HG02571 (cell line): ENCODE results near the gene TFF2.

Experiments used
- ATAC-seq: cut with Tn5 transposase; IDR thresholded peaks from one replicate; pipeline ENCODE4 v1.9.1; 2021; ENCODE audit warnings: mild to moderate bottlenecking, moderate library complexity; ENCODE audit not compliant: unreplicated experiment

TFF2 gene

DNA sequence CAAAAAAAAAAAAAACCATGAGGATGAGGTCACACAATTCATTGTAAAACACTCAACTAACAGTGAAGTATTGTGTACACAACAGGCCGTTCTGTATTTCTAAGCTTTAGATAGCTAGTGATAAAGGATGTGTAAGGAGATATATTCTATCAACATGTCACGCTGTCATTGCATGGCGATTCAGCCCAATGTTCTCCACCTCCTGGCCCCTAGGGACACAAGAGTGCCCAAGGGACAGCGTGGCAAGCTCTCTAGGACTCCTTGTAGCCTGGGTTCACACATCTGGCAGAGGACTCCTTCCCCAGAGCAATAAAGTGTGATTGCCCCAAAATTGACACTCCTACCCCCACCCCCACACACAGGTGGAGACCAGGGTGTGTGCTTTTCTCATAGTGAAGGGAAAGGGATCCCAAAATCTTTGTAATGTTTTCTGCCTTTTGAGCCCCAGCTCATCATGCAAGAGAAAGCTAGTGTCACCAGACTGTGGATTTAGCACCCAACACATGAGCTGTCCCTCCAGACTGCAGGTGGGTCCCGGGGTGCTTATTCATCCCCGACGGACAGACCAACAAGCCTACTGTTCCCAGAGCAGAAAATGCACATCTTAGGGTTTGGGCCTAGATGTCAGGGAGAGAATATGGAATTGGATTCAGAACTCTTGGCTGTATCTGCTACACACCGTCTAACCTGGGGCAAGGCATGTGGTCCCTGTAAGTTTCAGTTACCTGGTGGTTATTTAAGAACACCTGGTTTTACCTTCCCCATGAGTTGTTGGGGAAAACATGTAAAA, 33.6 kb upstream of the TFF2 start:
- no peak for ATAC-seq

DNA sequence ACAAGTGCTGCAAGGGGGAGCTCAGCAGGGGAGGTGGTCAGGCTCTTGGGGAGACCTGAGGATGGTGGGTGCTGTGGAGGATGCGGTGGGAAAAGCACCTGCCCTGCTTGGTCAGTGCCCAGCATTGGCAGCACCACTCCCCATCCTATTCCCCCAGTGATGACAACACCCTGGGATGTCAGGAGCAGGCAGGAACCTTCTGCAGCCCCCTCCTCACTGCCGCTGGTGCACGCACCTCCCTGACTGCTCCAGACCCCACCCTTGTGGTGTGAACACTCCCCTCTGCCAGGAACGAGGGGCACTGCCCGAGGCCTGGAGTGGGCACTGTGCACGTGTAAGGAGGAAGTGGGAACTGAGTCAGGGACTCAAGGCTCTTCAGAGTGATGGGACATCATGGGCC, 32.5 kb upstream of the TFF2 start:
- no peak for ATAC-seq

GRCh38 chr21:42382915-42383314, 32.1 kb upstream of the TFF2 start:
- ATAC-seq: no peak

DNA sequence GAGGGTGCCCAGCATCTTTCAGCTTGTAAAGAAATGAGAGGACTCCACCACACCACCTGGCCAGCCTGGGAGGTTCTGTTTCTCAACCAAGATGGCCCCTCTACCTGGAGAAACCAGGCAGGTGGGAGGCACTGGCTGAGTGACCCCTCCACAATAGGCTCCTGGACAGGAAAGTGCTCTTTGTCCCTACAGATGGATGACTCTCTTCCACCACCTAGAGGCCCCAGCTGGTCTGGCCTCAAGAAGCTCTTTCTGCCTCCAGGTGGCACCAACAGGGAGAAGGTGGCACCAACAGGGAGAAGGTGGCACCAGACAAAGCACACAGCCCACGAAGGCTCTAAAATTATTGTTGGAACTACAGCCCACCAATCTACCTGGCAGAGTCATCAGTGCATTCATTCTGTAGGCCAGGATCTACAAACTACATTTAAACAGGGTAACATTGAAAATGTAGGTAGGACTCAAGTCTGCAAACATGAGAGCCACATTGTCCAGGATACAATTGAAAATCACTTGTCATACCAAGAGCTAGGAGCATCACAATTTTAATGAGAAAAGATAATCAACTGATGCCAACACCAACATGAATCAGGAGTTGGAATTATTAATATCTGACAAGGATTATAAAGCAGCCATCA, 30.7 kb upstream of the TFF2 start:
- no peak for ATAC-seq

DNA sequence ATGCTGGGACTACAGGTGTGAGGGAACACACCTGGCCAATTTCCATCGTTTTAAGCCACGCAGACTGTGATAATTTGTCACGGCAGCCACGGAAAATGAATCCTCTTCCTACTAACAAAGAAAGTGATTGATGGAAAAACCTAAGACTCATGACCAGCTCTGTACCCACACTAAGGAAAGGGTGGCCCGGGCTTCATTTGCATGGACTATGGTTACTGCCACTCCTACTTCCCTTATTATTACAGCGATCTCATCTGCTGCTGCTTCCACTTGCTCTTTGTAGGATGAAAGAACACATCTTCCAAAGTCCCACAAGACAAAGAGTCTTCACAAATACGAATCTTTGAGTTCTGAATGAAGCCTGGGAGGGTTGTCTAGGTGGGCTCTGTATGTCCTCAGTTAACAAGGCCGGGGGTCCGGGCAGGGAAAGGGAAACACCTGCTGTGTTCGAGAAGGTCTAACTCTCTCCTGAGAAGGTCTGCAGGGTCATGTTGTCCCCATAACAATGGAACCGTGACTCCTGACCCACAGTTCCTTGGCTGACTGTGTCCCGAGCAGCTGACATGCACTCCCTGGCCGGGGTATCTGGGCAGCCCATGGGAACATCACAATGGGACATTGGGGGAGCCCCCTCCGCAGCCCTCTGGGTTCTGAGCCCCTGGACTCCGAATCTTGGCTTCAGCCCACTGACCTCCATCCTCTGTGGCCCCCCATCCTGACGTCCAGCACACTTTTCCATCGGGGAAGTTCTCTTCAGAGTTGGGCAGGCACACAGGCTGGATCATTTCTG, 28.8 kb upstream of the TFF2 start:
- ATAC-seq: no peak

GRCh38 chr21:42378418-42378817, 27.6 kb upstream of the TFF2 start:
- no peak for ATAC-seq

- ATAC-seq: no peak
Observed at GRCh38 chr21:42377951-42378340, 27.2 kb upstream of the TFF2 start.

- ATAC-seq: no peak
Observed at GRCh38 chr21:42377211-42377950, 26.6 kb upstream of the TFF2 start.

GRCh38 chr21:42376338-42376982, 25.7 kb upstream of the TFF2 start:
- ATAC-seq: no peak

- ATAC-seq: no peak
Observed at GRCh38 chr21:42375966-42376337, 25.2 kb upstream of the TFF2 start.

- ATAC-seq: no peak
Observed at GRCh38 chr21:42375506-42375905, 24.7 kb upstream of the TFF2 start.

DNA sequence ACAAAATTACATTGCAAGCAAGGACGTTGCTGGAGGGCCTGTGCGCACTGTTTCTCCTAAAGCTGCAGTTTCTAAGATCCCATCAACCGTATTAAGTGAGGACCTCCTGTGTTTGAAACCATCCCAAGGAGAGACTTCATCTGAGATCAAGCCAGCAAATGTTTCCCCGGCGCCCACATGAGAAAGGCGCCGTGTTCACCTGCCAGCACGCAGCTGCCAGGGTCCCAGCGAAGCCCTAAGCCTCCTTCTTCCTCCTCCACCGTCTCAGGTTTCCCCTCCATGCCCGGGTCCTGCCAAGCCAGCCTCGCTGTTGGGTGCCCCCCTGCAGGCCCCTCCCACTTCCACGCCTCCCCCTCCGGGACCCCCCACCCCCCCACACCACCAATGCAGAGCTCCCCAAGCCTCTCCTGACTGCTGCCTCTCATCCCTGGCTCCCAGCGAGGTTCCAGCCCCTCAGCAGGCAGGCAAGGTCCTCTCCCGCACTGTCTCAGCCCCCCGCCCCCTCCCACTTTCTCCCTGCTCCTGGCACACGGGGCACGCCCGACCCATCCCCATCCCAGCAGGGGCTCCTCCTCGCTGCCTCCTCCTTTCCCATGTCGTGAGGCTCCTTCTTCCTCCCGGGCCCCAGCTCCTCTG, 24.2 kb upstream of the TFF2 start:
- no peak for ATAC-seq

GRCh38 chr21:42374457-42374856, 23.7 kb upstream of the TFF2 start:
- ATAC-seq: no peak

DNA sequence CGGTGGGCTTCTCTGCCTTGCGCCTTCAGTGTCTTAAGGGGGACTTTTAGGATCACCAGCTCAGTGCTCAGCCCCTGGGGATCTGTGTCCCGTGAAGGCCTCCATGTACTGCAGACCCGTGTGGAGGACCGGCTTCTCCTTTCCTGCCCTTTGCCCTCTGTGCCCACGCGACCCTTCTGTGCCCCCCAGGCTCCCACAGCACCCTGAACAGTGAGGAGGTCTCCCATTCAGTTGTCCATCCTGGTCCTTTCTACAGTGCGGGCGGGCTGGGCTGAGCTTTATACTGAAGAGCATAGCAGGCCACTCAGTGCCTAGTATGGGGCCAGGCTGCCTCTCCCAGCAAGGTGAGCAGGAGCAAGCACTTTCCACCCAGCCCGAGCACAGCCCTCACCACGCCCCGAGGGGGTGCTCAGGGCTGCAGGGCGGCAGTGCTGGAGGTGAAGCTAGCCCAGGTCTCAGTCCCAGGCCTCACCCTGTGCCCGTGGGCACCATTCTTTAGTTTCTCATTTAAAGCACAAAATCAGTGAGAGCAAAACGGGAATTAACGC, 23.2 kb upstream of the TFF2 start:
- ATAC-seq: no peak

DNA sequence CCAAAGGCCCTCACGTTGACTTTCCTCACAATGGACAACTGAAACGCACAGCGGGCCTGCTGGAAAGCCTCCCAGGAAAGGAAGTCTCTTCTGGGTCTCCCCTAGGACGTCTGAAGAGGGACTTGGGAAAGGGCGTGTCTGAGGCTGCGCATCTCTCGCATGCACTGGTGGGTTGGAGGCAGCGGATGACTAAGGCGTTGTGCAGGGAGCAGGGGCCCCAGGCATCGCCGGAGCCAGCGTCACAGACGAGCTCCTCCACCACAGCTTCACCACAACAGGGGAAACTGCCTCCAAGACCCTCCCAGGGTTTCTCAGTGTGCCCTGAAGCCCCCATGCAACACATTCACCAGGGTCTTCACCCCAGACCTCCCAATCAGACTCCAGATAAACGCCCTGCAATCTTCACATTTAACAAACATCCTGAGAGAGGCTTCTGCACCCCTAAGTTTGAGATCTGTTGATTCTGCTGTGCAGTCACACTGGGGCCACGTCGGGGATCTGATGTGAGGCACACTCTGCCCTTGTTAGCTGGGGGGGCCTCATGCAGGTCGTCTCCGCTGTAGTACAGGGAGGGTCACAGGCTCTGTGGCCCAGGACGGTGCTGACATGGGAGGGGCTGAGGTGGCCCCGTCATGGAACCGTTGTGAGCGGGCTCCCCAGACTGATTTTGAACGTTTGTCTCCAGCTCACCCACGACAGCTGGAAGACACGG, 22.6 kb upstream of the TFF2 start:
- no peak for ATAC-seq

DNA sequence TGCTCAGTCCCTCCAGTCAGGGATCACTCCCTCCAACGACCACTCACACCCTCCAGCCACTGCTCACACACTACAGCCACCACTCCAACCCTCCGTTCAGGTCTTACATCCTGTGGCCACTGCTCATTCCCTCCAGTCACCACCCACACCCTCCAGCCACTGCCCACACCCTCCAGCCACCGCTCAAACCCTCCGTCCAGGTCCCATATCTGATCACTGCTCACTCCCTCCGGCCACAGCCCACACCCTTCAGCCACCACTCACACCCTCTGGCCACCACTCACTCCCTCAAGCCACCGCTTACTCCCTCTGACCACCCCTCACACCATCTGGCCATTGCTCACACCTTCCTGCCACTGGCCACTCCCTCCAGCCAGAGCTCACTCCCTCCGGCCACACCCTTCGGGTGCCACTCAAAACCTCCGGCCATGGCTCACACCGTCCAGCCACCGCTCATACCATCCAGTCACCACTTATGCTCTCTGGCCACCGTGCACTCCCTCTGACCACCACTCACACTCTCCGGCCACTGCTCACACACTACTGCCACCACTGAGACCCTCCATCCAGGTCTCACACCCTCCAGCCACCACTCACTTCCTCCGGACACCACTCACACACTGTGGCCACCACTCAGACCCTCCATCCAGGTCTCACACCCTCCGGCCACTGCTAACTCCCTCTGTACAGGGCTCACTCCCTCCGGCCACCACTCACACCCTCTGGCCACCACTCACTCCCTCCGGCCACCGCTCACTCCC, 20.3 kb upstream of the TFF2 start:
- ATAC-seq: no peak

- no peak for ATAC-seq
Observed at GRCh38 chr21:42369821-42370220, 19.0 kb upstream of the TFF2 start.

DNA sequence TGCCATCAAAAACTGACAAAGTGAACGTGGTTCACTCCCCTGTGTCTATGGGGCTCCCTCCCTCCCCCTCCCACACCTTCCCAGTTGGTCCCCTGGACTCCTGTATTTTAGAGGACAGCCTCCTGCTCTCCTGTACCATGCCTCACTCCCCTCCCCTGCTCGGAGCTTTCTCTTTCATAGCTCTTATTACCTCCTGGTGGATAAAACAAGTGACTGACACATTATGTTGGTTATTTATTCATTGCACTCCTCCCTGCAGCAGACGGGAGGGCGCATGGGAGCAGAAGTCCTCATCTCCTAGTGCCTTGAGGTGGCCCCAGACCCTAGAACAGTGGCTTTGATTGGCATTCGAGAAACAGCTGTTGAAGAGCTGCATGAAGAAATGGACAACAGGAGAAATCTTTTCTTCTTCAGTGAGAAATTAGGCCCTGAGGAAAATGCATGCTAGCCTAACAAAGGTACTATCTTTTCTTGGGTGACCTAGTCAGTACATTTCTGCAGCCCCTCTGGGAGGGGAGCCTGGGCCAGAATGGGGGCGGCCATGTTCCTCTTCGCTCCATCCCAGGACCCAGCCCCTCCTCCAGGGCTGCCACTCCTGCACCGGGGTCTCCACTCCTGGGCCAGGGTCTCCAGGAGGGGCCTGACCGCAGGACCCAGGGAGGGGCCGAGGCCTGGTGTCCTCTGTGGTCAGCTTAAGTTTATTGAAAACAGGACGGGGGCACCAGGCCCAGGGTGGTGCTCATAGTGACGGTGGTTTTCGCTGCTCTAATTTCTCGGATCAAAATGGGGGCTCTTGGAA, 16.8 kb upstream of the TFF2 start:
- no peak for ATAC-seq
